OCI-LY1 (cell line): ENCODE measurements around the gene OSTN.

Experiments
- EZH2 ChIP-seq: fragments of 200-600 bp; sonication (generic), shearing (Covaris generic); IDR thresholded peaks from 2 replicates; pipeline ENCODE4 v1.8.0; 2017; ENCODE audit warnings: borderline replicate concordance, mixed run types, mild to moderate bottlenecking, antibody characterized with exemption, low read length, moderate library complexity, mixed read lengths
- TF ChIP-seq, protein P1 (sequence below): fragments of 200-600 bp; sonication (generic), shearing (Covaris generic); IDR thresholded peaks from 2 replicates; pipeline ENCODE4 v1.5.1; 2017; ENCODE audit warnings: mild to moderate bottlenecking, antibody characterized with exemption, low read length, moderate library complexity, mixed read lengths

DNA sequence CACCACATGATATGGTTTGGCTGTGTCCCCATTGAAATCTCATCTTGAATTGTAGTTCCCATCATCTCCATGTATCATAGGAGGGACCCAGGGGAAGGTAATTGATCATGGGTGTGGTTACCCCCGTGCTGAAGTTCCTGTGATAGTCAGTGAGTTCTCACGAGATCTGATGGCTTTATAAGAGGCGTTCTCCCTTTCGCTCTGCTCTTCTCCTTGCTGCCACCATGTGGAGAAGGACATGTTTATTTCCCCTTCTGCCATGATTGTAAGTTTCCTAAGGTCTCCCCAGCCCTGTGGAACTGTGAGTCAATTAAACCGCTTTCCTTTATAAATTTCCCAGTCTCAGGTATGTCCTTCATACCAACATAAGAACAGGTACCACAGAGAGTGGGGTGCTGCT is 21.9 kb downstream of the OSTN start:
- no peak for TF ChIP-seq EZH2
- TF ChIP-seq, protein P1, sequence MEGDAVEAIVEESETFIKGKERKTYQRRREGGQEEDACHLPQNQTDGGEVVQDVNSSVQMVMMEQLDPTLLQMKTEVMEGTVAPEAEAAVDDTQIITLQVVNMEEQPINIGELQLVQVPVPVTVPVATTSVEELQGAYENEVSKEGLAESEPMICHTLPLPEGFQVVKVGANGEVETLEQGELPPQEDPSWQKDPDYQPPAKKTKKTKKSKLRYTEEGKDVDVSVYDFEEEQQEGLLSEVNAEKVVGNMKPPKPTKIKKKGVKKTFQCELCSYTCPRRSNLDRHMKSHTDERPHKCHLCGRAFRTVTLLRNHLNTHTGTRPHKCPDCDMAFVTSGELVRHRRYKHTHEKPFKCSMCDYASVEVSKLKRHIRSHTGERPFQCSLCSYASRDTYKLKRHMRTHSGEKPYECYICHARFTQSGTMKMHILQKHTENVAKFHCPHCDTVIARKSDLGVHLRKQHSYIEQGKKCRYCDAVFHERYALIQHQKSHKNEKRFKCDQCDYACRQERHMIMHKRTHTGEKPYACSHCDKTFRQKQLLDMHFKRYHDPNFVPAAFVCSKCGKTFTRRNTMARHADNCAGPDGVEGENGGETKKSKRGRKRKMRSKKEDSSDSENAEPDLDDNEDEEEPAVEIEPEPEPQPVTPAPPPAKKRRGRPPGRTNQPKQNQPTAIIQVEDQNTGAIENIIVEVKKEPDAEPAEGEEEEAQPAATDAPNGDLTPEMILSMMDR = no peak
